ENCODE data around the gene MT1B. TPM values are rescaled to one million over a fixed set of nuclear protein-coding genes. Genes with fewer than 3 reads are reported as not detected.

MT1B gene
- total and polyA plus RNA-seq, 2 of the 13 experiments (the other 11 are each of a cell fraction or from before 2014, with no cell fraction given): 0.89 TPM; not detected in 1

DNA sequence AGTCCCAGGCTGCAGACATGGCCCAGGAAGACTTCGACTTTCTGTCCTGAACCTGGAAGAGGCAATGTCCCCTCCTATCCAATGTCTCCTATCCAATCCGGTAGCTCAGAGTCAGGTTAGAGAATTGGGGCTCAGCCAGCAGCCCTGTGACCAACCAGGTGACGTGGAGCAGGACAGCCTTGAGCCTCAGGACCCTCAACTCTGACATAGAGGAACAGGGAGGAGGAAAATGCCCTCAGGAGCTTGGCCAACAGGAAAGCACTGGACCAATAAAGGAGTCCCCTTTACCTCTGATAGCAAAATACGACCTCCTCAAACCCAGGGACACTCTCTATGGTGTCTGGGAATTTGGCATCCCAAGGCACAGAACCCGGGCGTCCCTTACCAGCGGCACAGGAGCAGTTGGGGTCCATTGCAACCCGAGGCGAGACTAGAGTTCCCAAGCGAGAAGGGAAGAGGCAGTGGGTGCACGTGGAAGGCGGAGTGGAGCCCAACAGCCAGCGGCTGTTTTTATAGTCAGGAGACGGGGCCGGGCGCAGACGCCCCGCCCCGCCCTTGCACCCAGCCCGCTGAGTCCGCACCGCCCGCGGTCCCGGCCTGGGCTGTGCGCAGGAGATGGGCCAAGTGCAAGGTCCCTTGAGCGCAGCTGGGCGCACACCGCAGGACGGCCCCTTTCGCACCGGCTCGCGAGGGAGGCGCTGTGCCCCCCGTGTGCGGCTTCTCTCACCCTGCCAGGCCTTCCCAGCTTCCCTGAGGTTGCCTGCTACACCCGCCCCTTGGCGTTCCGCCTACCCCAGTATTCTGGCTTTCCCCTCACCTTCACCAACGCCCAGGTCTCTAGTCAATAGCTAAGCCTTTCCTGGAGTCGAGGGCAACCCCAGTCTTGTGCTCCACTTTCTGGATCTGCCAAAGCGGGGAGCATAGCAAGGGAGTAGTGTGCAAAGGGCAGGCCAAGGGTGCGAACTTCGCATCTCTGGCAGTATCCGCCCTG, 16.2 kb downstream of the MT1B start, which contains the start of gene MT1G (continued):
- TF ChIP-seq, protein P1, sequence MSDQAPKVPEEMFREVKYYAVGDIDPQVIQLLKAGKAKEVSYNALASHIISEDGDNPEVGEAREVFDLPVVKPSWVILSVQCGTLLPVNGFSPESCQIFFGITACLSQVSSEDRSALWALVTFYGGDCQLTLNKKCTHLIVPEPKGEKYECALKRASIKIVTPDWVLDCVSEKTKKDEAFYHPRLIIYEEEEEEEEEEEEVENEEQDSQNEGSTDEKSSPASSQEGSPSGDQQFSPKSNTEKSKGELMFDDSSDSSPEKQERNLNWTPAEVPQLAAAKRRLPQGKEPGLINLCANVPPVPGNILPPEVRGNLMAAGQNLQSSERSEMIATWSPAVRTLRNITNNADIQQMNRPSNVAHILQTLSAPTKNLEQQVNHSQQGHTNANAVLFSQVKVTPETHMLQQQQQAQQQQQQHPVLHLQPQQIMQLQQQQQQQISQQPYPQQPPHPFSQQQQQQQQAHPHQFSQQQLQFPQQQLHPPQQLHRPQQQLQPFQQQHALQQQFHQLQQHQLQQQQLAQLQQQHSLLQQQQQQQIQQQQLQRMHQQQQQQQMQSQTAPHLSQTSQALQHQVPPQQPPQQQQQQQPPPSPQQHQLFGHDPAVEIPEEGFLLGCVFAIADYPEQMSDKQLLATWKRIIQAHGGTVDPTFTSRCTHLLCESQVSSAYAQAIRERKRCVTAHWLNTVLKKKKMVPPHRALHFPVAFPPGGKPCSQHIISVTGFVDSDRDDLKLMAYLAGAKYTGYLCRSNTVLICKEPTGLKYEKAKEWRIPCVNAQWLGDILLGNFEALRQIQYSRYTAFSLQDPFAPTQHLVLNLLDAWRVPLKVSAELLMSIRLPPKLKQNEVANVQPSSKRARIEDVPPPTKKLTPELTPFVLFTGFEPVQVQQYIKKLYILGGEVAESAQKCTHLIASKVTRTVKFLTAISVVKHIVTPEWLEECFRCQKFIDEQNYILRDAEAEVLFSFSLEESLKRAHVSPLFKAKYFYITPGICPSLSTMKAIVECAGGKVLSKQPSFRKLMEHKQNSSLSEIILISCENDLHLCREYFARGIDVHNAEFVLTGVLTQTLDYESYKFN (CRISPR knock-in tag; conservative IDR thresholded peaks at IDR 0.05): peak; percentile 36
- TF ChIP-seq KDM2A (CRISPR knock-in tag; IDR thresholded peaks at IDR 0.05; ENCODE audit: borderline replicate concordance, low read depth) (peak; percentile 45; the same call in 1 of the 2 replicates), MEIS1 (CRISPR knock-in tag; IDR thresholded peaks at IDR 0.05; ENCODE audit: borderline replicate concordance) (peak; percentile 71), ZNF136 (CRISPR knock-in tag; IDR thresholded peaks at IDR 0.05; ENCODE audit: low read depth) (0 out of 2 replicates have a peak, but pooled peaks have one; percentile 68), GZF1 (CRISPR knock-in tag; IDR thresholded peaks at IDR 0.05) (0 out of 2 replicates have a peak, but pooled peaks have one; percentile 39), POLR2A (IDR thresholded peaks at IDR 0.05; ENCODE audit: insufficient read depth in 1 of 2, low read depth in 2 of 2, low read length in 2 of 2) (peak; percentile 89 to 90), HOXA5 (CRISPR knock-in tag; IDR thresholded peaks at IDR 0.05) (0 out of 2 replicates have a peak, but pooled peaks have one; percentile 23), CBX1 (IDR thresholded peaks at IDR 0.05; ENCODE audit: low read depth) (peak; percentile 31), NCOA5 (CRISPR knock-in tag; IDR thresholded peaks at IDR 0.05) (no peak), ZNF451 (CRISPR knock-in tag; IDR thresholded peaks at IDR 0.05) (0 out of 2 replicates have a peak, but pooled peaks have one; percentile 83), CENPT (CRISPR knock-in tag; IDR thresholded peaks at IDR 0.05; ENCODE audit: low read depth) (no peak), ZNF331 (CRISPR knock-in tag; IDR thresholded peaks at IDR 0.05) (peak; percentile 43; the same call in 1 of the 2 replicates)
- TF ChIP-seq, protein P2, sequence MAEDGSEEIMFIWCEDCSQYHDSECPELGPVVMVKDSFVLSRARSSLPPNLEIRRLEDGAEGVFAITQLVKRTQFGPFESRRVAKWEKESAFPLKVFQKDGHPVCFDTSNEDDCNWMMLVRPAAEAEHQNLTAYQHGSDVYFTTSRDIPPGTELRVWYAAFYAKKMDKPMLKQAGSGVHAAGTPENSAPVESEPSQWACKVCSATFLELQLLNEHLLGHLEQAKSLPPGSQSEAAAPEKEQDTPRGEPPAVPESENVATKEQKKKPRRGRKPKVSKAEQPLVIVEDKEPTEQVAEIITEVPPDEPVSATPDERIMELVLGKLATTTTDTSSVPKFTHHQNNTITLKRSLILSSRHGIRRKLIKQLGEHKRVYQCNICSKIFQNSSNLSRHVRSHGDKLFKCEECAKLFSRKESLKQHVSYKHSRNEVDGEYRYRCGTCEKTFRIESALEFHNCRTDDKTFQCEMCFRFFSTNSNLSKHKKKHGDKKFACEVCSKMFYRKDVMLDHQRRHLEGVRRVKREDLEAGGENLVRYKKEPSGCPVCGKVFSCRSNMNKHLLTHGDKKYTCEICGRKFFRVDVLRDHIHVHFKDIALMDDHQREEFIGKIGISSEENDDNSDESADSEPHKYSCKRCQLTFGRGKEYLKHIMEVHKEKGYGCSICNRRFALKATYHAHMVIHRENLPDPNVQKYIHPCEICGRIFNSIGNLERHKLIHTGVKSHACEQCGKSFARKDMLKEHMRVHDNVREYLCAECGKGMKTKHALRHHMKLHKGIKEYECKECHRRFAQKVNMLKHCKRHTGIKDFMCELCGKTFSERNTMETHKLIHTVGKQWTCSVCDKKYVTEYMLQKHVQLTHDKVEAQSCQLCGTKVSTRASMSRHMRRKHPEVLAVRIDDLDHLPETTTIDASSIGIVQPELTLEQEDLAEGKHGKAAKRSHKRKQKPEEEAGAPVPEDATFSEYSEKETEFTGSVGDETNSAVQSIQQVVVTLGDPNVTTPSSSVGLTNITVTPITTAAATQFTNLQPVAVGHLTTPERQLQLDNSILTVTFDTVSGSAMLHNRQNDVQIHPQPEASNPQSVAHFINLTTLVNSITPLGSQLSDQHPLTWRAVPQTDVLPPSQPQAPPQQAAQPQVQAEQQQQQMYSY (CRISPR knock-in tag; IDR thresholded peaks at IDR 0.05): no peak
- TF ChIP-seq, protein P3, sequence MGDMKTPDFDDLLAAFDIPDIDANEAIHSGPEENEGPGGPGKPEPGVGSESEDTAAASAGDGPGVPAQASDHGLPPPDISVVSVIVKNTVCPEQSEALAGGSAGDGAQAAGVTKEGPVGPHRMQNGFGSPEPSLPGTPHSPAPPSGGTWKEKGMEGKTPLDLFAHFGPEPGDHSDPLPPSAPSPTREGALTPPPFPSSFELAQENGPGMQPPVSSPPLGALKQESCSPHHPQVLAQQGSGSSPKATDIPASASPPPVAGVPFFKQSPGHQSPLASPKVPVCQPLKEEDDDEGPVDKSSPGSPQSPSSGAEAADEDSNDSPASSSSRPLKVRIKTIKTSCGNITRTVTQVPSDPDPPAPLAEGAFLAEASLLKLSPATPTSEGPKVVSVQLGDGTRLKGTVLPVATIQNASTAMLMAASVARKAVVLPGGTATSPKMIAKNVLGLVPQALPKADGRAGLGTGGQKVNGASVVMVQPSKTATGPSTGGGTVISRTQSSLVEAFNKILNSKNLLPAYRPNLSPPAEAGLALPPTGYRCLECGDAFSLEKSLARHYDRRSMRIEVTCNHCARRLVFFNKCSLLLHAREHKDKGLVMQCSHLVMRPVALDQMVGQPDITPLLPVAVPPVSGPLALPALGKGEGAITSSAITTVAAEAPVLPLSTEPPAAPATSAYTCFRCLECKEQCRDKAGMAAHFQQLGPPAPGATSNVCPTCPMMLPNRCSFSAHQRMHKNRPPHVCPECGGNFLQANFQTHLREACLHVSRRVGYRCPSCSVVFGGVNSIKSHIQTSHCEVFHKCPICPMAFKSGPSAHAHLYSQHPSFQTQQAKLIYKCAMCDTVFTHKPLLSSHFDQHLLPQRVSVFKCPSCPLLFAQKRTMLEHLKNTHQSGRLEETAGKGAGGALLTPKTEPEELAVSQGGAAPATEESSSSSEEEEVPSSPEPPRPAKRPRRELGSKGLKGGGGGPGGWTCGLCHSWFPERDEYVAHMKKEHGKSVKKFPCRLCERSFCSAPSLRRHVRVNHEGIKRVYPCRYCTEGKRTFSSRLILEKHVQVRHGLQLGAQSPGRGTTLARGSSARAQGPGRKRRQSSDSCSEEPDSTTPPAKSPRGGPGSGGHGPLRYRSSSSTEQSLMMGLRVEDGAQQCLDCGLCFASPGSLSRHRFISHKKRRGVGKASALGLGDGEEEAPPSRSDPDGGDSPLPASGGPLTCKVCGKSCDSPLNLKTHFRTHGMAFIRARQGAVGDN (CRISPR knock-in tag; IDR thresholded peaks at IDR 0.05): peak; percentile 87
- TF ChIP-seq, protein P4, sequence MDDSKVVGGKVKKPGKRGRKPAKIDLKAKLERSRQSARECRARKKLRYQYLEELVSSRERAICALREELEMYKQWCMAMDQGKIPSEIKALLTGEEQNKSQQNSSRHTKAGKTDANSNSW (CRISPR knock-in tag; IDR thresholded peaks at IDR 0.05; ENCODE audit: borderline replicate concordance): 0 out of 2 replicates have a peak, but pooled peaks have one; percentile 42
